ENCODE results near the gene MFSD2B. TPM values are rescaled to one million over a fixed set of nuclear protein-coding genes. Genes with fewer than 3 reads are reported as not detected.

Gene MFSD2B
- total and polyA plus RNA-seq, 2 donors (not counting 1 experiment from before 2014, with no cell fraction given) = not detected

DNA sequence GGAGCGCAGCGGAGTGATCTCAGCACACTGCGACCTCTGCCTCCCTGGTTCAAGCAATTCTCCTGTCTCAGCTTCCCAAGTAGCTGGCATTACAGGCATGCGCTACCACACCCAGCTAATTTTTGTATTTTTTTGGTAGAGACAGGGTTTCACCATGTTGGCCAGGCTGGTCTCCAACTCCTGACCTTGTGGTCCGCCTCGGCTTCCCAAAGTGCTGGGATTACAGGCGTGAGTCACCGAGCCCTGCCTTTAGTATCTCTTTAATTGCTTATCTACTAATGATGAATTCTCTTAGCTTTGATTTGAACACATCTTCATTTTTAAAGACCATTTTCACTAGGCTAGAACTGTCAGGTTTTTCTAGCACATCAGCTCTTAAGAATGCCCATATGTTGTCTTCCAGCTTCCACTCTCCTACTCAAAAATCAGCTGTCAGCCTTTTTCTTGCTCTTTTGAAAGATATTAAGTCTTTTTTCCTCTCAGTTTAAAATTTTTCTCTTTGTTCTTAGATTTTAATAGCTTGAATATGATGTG lies 16.1 kb upstream of the MFSD2B start:
- Mint-ChIP-seq H3K9me3 (ENCODE audit: insufficient read depth) (no peaks in the 10 kb centered on the region), H3K4me3 (no peak overlapping the region), H3K27me3 (no peaks in the 10 kb centered on the region), H3K27ac (no peak overlapping the region), H3K4me1 (no peaks in the 10 kb centered on the region)
- WGBS (ENCODE audit: insufficient coverage) = 100% methylated on average over 3 of the region's 8 CpGs
- ATAC-seq (ENCODE audit: low read depth) (no peak), DNase-seq (no peak)
- Histone ChIP-seq H3K4me3 (ENCODE audit: control extremely low read depth in 1 of 5, extremely low read depth in 1 of 5, insufficient read depth in 1 of 5, low read depth in 2 of 5, low read length in 4 of 5) (no peak overlapping the region), H3K79me2 (ENCODE audit: control insufficient read depth, insufficient read depth, low read length) (no peaks in the 10 kb centered on the region), H3K4me1 (ENCODE audit: control insufficient read depth in 2 of 2, insufficient read depth in 2 of 2, low read length in 2 of 2) (no peaks in the 10 kb centered on the region), H3K27me3 (replicated peaks in 1 of 4; ENCODE audit: control extremely low read depth in 1 of 4, control insufficient read depth in 3 of 4, insufficient read depth in 4 of 4, low read length in 3 of 4) (no peaks in the 10 kb centered on the region), H3K4me2 (replicated peaks; ENCODE audit: low read depth, low read length, poor library complexity, severe bottlenecking) (no peak overlapping the region), H3K36me3 (replicated peaks in 1 of 2; ENCODE audit: control extremely low read depth in 1 of 2, control insufficient read depth in 1 of 2, extremely low read depth in 1 of 2, insufficient read depth in 2 of 2, low read length in 1 of 2) (no peaks in the 10 kb centered on the region), H3K9ac (ENCODE audit: low read length) (no peak overlapping the region), H2AFZ (ENCODE audit: insufficient read depth, low read depth, low read length, poor library complexity, severe bottlenecking) (no peak overlapping the region), H4K20me1 (ENCODE audit: control insufficient read depth, insufficient read depth, low read length, poor library complexity, severe bottlenecking) (no peaks in the 10 kb centered on the region), H3K27ac (ENCODE audit: low read length in 2 of 2) (no peak overlapping the region), H3K9me3 (ENCODE audit: control extremely low read depth in 1 of 3, control insufficient read depth in 2 of 3, insufficient read depth in 1 of 3, low read length in 2 of 3) (no peaks in the 10 kb centered on the region)
- ChIA-PET CTCF (no interaction called here), POLR2A (no interaction called here)
- intact Hi-C loops (cut with micrococcal nuclease) = no loop called here
- no peak for TF ChIP-seq EZH2 (IDR thresholded peaks at IDR 0.05; ENCODE audit: borderline replicate concordance, insufficient read depth, low read depth, low read length, poor library complexity, severe bottlenecking)
- TF ChIP-seq, protein P1, sequence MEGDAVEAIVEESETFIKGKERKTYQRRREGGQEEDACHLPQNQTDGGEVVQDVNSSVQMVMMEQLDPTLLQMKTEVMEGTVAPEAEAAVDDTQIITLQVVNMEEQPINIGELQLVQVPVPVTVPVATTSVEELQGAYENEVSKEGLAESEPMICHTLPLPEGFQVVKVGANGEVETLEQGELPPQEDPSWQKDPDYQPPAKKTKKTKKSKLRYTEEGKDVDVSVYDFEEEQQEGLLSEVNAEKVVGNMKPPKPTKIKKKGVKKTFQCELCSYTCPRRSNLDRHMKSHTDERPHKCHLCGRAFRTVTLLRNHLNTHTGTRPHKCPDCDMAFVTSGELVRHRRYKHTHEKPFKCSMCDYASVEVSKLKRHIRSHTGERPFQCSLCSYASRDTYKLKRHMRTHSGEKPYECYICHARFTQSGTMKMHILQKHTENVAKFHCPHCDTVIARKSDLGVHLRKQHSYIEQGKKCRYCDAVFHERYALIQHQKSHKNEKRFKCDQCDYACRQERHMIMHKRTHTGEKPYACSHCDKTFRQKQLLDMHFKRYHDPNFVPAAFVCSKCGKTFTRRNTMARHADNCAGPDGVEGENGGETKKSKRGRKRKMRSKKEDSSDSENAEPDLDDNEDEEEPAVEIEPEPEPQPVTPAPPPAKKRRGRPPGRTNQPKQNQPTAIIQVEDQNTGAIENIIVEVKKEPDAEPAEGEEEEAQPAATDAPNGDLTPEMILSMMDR (IDR thresholded peaks at IDR 0.05) = no peak

DNA sequence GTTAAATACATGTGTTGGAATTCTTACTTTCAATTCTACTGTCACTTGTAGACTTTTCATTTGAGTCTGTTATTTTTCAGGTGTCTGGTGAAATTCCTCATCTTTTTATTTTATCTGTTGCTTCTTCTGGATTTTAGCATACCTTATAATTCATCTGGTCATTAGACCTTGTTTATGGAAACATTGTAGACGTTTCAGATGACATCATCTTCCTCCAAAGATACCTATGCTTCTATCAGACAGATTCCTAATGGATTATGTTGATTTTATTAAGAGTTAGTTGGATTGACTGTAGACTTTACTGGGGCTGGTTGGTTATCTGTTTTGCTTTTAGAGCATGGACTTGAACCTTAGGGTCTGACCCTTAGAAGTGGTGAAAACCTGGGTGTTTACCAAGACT lies 15.3 kb upstream of the MFSD2B start:
- Histone ChIP-seq H3K4me1 (ENCODE audit: control insufficient read depth in 2 of 2, insufficient read depth in 2 of 2, low read length in 2 of 2) (no peaks in the 10 kb centered on the region), H4K20me1 (ENCODE audit: control insufficient read depth, insufficient read depth, low read length, poor library complexity, severe bottlenecking) (no peaks in the 10 kb centered on the region), H3K9me3 (ENCODE audit: control extremely low read depth in 1 of 3, control insufficient read depth in 2 of 3, insufficient read depth in 1 of 3, low read length in 2 of 3) (no peaks in the 10 kb centered on the region), H3K27ac (ENCODE audit: low read length in 2 of 2) (no peak overlapping the region), H3K9ac (ENCODE audit: low read length) (no peak overlapping the region), H3K27me3 (replicated peaks in 1 of 4; ENCODE audit: control extremely low read depth in 1 of 4, control insufficient read depth in 3 of 4, insufficient read depth in 4 of 4, low read length in 3 of 4) (no peaks in the 10 kb centered on the region), H3K4me2 (replicated peaks; ENCODE audit: low read depth, low read length, poor library complexity, severe bottlenecking) (no peak overlapping the region), H3K4me3 (ENCODE audit: control extremely low read depth in 1 of 5, extremely low read depth in 1 of 5, insufficient read depth in 1 of 5, low read depth in 2 of 5, low read length in 4 of 5) (no peak overlapping the region), H3K79me2 (ENCODE audit: control insufficient read depth, insufficient read depth, low read length) (no peaks in the 10 kb centered on the region), H3K36me3 (replicated peaks in 1 of 2; ENCODE audit: control extremely low read depth in 1 of 2, control insufficient read depth in 1 of 2, extremely low read depth in 1 of 2, insufficient read depth in 2 of 2, low read length in 1 of 2) (peaks cover 0 to 2% of the 10 kb centered on the region in 2 experiments), H2AFZ (ENCODE audit: insufficient read depth, low read depth, low read length, poor library complexity, severe bottlenecking) (no peak overlapping the region)
- ATAC-seq (ENCODE audit: low read depth) = no peak
- WGBS (ENCODE audit: insufficient coverage) = no CpG with 5 or more reads among the region's 1 CpG
- intact Hi-C loops (cut with micrococcal nuclease) = no loop called here
- TF ChIP-seq, protein P1 (IDR thresholded peaks at IDR 0.05) = no peak
- no peak for TF ChIP-seq EZH2 (IDR thresholded peaks at IDR 0.05; ENCODE audit: borderline replicate concordance, insufficient read depth, low read depth, low read length, poor library complexity, severe bottlenecking)
- no peak for DNase-seq
- H3K27ac Mint-ChIP-seq = no peak overlapping the region
- no peaks in the 10 kb centered on the region for H3K27me3 Mint-ChIP-seq
- POLR2A ChIA-PET = no interaction called here
- CTCF ChIA-PET = interaction anchor here (0.7 to 0.9 kb wide), 2 partner anchors 20 to 90 kb away, joined by 3 read pairs; partner anchors contain the start of gene TP53I3
- H3K4me1 Mint-ChIP-seq = no peaks in the 10 kb centered on the region
- H3K9me3 Mint-ChIP-seq (ENCODE audit: insufficient read depth) = no peaks in the 10 kb centered on the region
- H3K4me3 Mint-ChIP-seq = no peak overlapping the region

Data from B cell (primary cell).